ENCODE data around the gene CSNK1G1. TPM values are rescaled to one million over a fixed set of nuclear protein-coding genes. Genes with fewer than 3 reads are reported as not detected.
"Not testable (repeated sequence)": the region's sequence is repeated elsewhere in the genome, so short reads cannot be mapped to it uniquely, and the experiment has no call there.

The CSNK1G1 gene
- total RNA-seq, 1 donor = 34.0 TPM

GRCh38 chr15:64340355-64340754 lies 15.6 kb downstream of the CSNK1G1 start:
- H3K36me3 ChIP-seq (ENCODE audit: insufficient read depth, low read length) = peaks cover 9% of the 10 kb centered on the region
- H3K27me3 ChIP-seq (ENCODE audit: insufficient read depth, low read length) = no peaks in the 10 kb centered on the region
- no peaks in the 10 kb centered on the region for H3K9me3 ChIP-seq (ENCODE audit: low read depth, low read length)
- H3K4me2 ChIP-seq (ENCODE audit: insufficient read depth, low read length) = no peak overlapping the region
- TF ChIP-seq, protein P1, sequence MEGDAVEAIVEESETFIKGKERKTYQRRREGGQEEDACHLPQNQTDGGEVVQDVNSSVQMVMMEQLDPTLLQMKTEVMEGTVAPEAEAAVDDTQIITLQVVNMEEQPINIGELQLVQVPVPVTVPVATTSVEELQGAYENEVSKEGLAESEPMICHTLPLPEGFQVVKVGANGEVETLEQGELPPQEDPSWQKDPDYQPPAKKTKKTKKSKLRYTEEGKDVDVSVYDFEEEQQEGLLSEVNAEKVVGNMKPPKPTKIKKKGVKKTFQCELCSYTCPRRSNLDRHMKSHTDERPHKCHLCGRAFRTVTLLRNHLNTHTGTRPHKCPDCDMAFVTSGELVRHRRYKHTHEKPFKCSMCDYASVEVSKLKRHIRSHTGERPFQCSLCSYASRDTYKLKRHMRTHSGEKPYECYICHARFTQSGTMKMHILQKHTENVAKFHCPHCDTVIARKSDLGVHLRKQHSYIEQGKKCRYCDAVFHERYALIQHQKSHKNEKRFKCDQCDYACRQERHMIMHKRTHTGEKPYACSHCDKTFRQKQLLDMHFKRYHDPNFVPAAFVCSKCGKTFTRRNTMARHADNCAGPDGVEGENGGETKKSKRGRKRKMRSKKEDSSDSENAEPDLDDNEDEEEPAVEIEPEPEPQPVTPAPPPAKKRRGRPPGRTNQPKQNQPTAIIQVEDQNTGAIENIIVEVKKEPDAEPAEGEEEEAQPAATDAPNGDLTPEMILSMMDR (IDR thresholded peaks at IDR 0.05; ENCODE audit: extremely low read depth, low read depth, low read length) = no peak
- no peak overlapping the region for H3K4me3 ChIP-seq (ENCODE audit: insufficient read depth, low read length)
- H3K79me2 ChIP-seq (ENCODE audit: insufficient read depth, low read length) = peaks cover 74% of the 10 kb centered on the region
- H4K20me1 ChIP-seq (ENCODE audit: insufficient read depth, low read length) = no peaks in the 10 kb centered on the region
- H3K27ac ChIP-seq (ENCODE audit: low read depth, low read length) = no peak overlapping the region
- no peak for DNase-seq (ENCODE audit: insufficient read length, low spot score, missing footprints)
- H3K4me1 ChIP-seq (ENCODE audit: insufficient read depth, low read length) = peaks cover 18% of the 10 kb centered on the region
- H2AFZ ChIP-seq (ENCODE audit: low read length) = no peak overlapping the region

DNA sequence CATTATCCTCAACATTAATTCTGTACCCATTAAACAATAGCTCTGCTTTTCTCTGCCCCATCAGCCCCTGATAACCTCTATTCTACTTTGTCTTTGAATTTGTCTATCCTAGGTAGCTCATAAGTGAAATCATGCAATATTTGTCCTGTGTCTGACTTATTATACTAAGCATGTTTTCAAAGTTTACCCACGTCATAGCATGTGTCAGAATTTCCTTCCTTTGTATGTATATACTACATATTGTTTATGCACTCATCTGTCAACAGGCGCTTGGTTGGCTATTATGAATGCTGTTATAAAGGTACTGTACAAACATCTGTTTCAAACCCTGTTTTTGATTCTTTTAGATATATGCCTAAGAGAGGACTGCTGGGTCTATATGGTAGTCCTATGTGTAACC lies 18.2 kb downstream of the CSNK1G1 start:
- peaks cover 9% of the 10 kb centered on the region for H3K36me3 ChIP-seq (ENCODE audit: insufficient read depth, low read length)
- no peak overlapping the region for H2AFZ ChIP-seq (ENCODE audit: low read length)
- H3K4me3 ChIP-seq (ENCODE audit: insufficient read depth, low read length) = no peak overlapping the region
- no peaks in the 10 kb centered on the region for H3K4me1 ChIP-seq (ENCODE audit: insufficient read depth, low read length)
- no peak overlapping the region for H3K27ac ChIP-seq (ENCODE audit: low read depth, low read length)
- TF ChIP-seq, protein P1 (IDR thresholded peaks at IDR 0.05; ENCODE audit: extremely low read depth, low read depth, low read length) = no peak
- H3K79me2 ChIP-seq (ENCODE audit: insufficient read depth, low read length) = peaks cover 84% of the 10 kb centered on the region
- no peaks in the 10 kb centered on the region for H3K9me3 ChIP-seq (ENCODE audit: low read depth, low read length)
- peaks cover 3% of the 10 kb centered on the region for H4K20me1 ChIP-seq (ENCODE audit: insufficient read depth, low read length)
- no peak overlapping the region for H3K4me2 ChIP-seq (ENCODE audit: insufficient read depth, low read length)
- DNase-seq (ENCODE audit: insufficient read length, low spot score, missing footprints) = no peak
- no peaks in the 10 kb centered on the region for H3K27me3 ChIP-seq (ENCODE audit: insufficient read depth, low read length)

- H3K4me3 ChIP-seq (ENCODE audit: insufficient read depth, low read length) = no peak overlapping the region
- no peak for DNase-seq (ENCODE audit: insufficient read length, low spot score, missing footprints)
- no peak overlapping the region for H3K4me2 ChIP-seq (ENCODE audit: insufficient read depth, low read length)
- peaks cover 4% of the 10 kb centered on the region for H4K20me1 ChIP-seq (ENCODE audit: insufficient read depth, low read length)
- no peak overlapping the region for H3K27ac ChIP-seq (ENCODE audit: low read depth, low read length)
- TF ChIP-seq, protein P1 (IDR thresholded peaks at IDR 0.05; ENCODE audit: extremely low read depth, low read depth, low read length) = no peak
- H3K36me3 ChIP-seq (ENCODE audit: insufficient read depth, low read length) = no peaks in the 10 kb centered on the region
- H3K27me3 ChIP-seq (ENCODE audit: insufficient read depth, low read length) = no peaks in the 10 kb centered on the region
- H3K9me3 ChIP-seq (ENCODE audit: low read depth, low read length) = no peaks in the 10 kb centered on the region
- H3K4me1 ChIP-seq (ENCODE audit: insufficient read depth, low read length) = no peaks in the 10 kb centered on the region
- no peak overlapping the region for H2AFZ ChIP-seq (ENCODE audit: low read length)
- peaks cover 54% of the 10 kb centered on the region for H3K79me2 ChIP-seq (ENCODE audit: insufficient read depth, low read length)
These were observed 21.7 kb downstream of the CSNK1G1 start for GRCh38 chr15:64333986-64334929.

- DNase-seq (ENCODE audit: insufficient read length, low spot score, missing footprints) = no peak
- H3K27me3 ChIP-seq (ENCODE audit: insufficient read depth, low read length) = no peaks in the 10 kb centered on the region
- H3K9me3 ChIP-seq (ENCODE audit: low read depth, low read length) = no peaks in the 10 kb centered on the region
- TF ChIP-seq, protein P1 (IDR thresholded peaks at IDR 0.05; ENCODE audit: extremely low read depth, low read depth, low read length) = no peak
- H4K20me1 ChIP-seq (ENCODE audit: insufficient read depth, low read length) = peaks cover 4% of the 10 kb centered on the region
- H2AFZ ChIP-seq (ENCODE audit: low read length) = no peak overlapping the region
- no peak overlapping the region for H3K4me3 ChIP-seq (ENCODE audit: insufficient read depth, low read length)
- H3K36me3 ChIP-seq (ENCODE audit: insufficient read depth, low read length) = no peaks in the 10 kb centered on the region
- H3K79me2 ChIP-seq (ENCODE audit: insufficient read depth, low read length) = peaks cover 47% of the 10 kb centered on the region
- no peaks in the 10 kb centered on the region for H3K4me1 ChIP-seq (ENCODE audit: insufficient read depth, low read length)
- H3K27ac ChIP-seq (ENCODE audit: low read depth, low read length) = no peak overlapping the region
- H3K4me2 ChIP-seq (ENCODE audit: insufficient read depth, low read length) = no peak overlapping the region
These were observed 22.5 kb downstream of the CSNK1G1 start for GRCh38 chr15:64333516-64333915.

DNA sequence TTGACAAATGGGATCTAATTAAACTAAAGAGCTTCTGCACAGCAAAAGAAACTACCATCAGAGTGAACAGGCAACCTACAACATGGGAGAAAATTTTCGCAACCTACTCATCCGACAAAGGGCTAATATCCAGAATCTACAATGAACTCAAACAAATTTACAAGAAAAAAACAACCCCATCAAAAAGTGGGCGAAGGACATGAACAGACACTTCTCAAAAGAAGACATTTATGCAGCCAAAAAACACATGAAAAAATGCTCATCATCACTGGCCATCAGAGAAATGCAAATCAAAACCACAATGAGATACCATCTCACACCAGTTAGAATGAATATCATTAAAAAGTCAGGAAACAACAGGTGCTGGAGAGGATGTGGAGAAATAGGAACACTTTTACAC lies 24.3 kb downstream of the CSNK1G1 start:
- H4K20me1 ChIP-seq (ENCODE audit: insufficient read depth, low read length); H3K4me1 ChIP-seq (ENCODE audit: insufficient read depth, low read length); DNase-seq (ENCODE audit: insufficient read length, low spot score, missing footprints); H3K9me3 ChIP-seq (ENCODE audit: low read depth, low read length); H3K27ac ChIP-seq (ENCODE audit: low read depth, low read length); H3K4me3 ChIP-seq (ENCODE audit: insufficient read depth, low read length); H2AFZ ChIP-seq (ENCODE audit: low read length); H3K36me3 ChIP-seq (ENCODE audit: insufficient read depth, low read length); H3K27me3 ChIP-seq (ENCODE audit: insufficient read depth, low read length); H3K4me2 ChIP-seq (ENCODE audit: insufficient read depth, low read length): not testable (repeated sequence)
- peaks cover 32% of the 10 kb centered on the region for H3K79me2 ChIP-seq (ENCODE audit: insufficient read depth, low read length)

GRCh38 chr15:64326975-64327374 lies 29.0 kb downstream of the CSNK1G1 start:
- not testable (repeated sequence) for H3K27ac ChIP-seq (ENCODE audit: low read depth, low read length); H3K4me3 ChIP-seq (ENCODE audit: insufficient read depth, low read length); H3K27me3 ChIP-seq (ENCODE audit: insufficient read depth, low read length); DNase-seq (ENCODE audit: insufficient read length, low spot score, missing footprints); H2AFZ ChIP-seq (ENCODE audit: low read length); H3K4me2 ChIP-seq (ENCODE audit: insufficient read depth, low read length); H3K4me1 ChIP-seq (ENCODE audit: insufficient read depth, low read length); H3K9me3 ChIP-seq (ENCODE audit: low read depth, low read length); H3K36me3 ChIP-seq (ENCODE audit: insufficient read depth, low read length)
- peaks cover 18% of the 10 kb centered on the region for H4K20me1 ChIP-seq (ENCODE audit: insufficient read depth, low read length)
- peaks cover 39% of the 10 kb centered on the region for H3K79me2 ChIP-seq (ENCODE audit: insufficient read depth, low read length)

All from osteoblast (primary cell).